Left ventricle myocardium inferior (tissue), 1 donor: ENCODE measurements around the gene SMIM44. TPM values are rescaled to one million over a fixed set of nuclear protein-coding genes. Genes with fewer than 3 reads are reported as not detected.

Experiments
- DNase-seq: peaks from one replicate; pipeline ENCODE4 v3.0.0-alpha.2; 2020
- H3K27ac ChIP-seq: fragments of 200-600 bp; replicated peaks from 2 replicates; pipeline ENCODE4 v1.8.0; 2021
- H3K27me3 ChIP-seq: fragments of 200-600 bp; 2 replicates; pipeline ENCODE4 v1.8.0; 2021; ENCODE audit warnings: low read depth
- H3K36me3 ChIP-seq: fragments of 200-600 bp; 2 replicates; pipeline ENCODE4 v1.8.0; 2021
- H3K4me1 ChIP-seq: fragments of 200-600 bp; 2 replicates; pipeline ENCODE4 v1.8.0; 2021
- H3K4me3 ChIP-seq: fragments of 200-600 bp; 2 replicates; pipeline ENCODE4 v1.8.0; 2021; ENCODE audit warnings: mild to moderate bottlenecking, moderate library complexity
- H3K9me3 ChIP-seq: fragments of 200-600 bp; replicated peaks from 2 replicates; pipeline ENCODE4 v1.8.0; 2021
- intact Hi-C: fragments of 100-400 bp; cut with micrococcal nuclease; formaldehyde crosslinking; loops from one replicate; pipeline ENCODE4 v1.11.0; 2022
- total RNA-seq: library from RNA; stranded (reverse); fragmentation: NEBNext Ultra II Directional; extraction: Animal tissue kit (Norgen Biotek cat#: 25700); gene quantifications from one replicate; pipeline ENCODE4 v1.2.1, GENCODE V29; 2021
- TF ChIP-seq, protein P1 (sequence below): fragments of 200-600 bp; IDR thresholded peaks from 2 replicates; pipeline ENCODE4 v1.8.0; 2021; ENCODE audit warnings: antibody characterized with exemption, mild to moderate bottlenecking, borderline replicate concordance
- donor health status: DM: no; HTN: yes; CAD: no; lungs with severe emphysema.

The SMIM44 gene
- total RNA-seq, 1 donor from 2014 or later: not detected

DNA sequence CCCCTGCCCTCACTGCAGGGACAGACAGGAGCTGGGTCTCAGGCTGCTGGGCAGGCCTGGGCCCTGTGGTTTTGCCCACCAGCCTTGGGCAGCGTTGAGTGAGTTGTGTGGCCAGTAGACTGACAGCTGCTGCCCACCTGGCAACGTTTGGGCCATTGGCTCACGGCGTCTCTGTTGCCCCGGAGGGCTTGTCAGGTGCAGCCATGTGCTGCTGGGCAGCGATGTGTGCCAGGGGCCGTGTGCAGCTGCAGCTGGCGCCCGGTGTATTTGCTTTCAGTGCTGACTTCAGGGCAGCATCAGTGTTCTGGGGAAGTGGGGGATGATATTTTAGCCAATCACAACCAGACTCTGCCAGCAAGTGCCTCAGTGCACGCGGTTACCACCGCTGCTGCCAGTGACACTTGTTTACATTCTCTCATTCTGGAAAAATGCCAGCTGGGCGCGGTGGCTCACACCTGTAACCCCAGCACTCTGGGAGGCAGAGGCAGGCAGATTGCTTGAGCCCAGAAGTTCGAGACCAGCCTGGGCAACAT is 33.5 kb upstream of the SMIM44 start:
- intact Hi-C loops: no loop called here
- DNase-seq: no peak
- TF ChIP-seq, protein P1, sequence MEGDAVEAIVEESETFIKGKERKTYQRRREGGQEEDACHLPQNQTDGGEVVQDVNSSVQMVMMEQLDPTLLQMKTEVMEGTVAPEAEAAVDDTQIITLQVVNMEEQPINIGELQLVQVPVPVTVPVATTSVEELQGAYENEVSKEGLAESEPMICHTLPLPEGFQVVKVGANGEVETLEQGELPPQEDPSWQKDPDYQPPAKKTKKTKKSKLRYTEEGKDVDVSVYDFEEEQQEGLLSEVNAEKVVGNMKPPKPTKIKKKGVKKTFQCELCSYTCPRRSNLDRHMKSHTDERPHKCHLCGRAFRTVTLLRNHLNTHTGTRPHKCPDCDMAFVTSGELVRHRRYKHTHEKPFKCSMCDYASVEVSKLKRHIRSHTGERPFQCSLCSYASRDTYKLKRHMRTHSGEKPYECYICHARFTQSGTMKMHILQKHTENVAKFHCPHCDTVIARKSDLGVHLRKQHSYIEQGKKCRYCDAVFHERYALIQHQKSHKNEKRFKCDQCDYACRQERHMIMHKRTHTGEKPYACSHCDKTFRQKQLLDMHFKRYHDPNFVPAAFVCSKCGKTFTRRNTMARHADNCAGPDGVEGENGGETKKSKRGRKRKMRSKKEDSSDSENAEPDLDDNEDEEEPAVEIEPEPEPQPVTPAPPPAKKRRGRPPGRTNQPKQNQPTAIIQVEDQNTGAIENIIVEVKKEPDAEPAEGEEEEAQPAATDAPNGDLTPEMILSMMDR: no peak
- Histone ChIP-seq H3K27me3 (no peaks in the 10 kb centered on the region), H3K9me3 (no peaks in the 10 kb centered on the region), H3K4me1 (peaks cover 57% of the 10 kb centered on the region), H3K36me3 (peaks cover 3% of the 10 kb centered on the region), H3K27ac (no peak overlapping the region), H3K4me3 (no peak overlapping the region)

DNA sequence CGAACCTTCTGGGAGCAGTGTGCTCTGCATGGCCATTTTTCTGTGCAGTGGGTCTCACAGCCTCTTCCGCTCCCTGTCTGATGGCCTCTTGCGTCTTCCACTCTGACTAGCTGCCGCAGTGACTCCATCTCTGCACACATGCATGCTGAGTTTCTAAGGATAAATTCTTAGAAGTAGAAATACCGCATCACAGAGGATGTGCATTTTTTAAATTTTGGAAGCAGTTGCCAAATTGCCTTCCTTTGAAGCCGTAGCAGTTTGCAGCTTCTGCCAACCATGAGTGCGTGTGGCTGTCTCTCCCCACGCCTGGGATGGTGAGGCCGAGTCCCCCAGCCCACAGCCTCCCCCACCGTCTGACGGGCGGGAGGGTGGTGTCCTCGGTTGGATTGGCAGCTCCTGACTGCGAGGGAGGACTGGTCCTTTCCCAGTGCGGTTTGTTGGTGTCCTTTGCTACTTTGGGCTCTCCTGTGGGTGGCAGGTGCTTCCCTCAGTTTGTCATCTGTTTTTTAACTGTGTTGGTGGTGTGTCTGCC is 32.7 kb upstream of the SMIM44 start:
- Histone ChIP-seq H3K4me3 (no peak overlapping the region), H3K9me3 (no peaks in the 10 kb centered on the region), H3K4me1 (peaks cover 65% of the 10 kb centered on the region), H3K27ac (no peak overlapping the region), H3K27me3 (no peaks in the 10 kb centered on the region), H3K36me3 (peaks cover 6% of the 10 kb centered on the region)
- DNase-seq: no peak
- TF ChIP-seq, protein P1: no peak
- intact Hi-C loops: no loop called here

DNA sequence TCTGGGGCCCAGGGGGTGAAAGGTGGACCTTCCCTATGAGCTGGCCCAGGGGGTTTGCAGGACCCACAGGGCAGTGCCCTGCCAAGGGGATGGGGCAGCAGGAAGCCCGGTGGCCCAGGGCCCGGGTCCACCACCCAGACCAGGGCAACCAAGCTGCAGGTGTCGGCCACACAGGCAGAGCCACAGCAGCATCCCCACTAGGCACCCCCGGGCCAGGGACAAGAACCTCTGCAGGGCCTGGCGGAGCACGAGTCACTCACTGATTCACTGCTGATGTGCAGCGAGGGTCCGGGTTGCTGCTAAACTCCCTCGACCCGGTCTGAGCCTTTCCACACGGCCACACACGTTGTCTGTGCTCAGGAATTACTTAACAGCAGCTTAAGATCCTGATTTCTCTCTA is 31.7 kb upstream of the SMIM44 start:
- Histone ChIP-seq H3K27ac (no peak overlapping the region), H3K9me3 (no peaks in the 10 kb centered on the region), H3K27me3 (no peaks in the 10 kb centered on the region), H3K4me3 (no peak overlapping the region), H3K36me3 (peaks cover 14% of the 10 kb centered on the region), H3K4me1 (peaks cover 63% of the 10 kb centered on the region)
- intact Hi-C loops: no loop called here
- TF ChIP-seq, protein P1: no peak
- DNase-seq: no peak

DNA sequence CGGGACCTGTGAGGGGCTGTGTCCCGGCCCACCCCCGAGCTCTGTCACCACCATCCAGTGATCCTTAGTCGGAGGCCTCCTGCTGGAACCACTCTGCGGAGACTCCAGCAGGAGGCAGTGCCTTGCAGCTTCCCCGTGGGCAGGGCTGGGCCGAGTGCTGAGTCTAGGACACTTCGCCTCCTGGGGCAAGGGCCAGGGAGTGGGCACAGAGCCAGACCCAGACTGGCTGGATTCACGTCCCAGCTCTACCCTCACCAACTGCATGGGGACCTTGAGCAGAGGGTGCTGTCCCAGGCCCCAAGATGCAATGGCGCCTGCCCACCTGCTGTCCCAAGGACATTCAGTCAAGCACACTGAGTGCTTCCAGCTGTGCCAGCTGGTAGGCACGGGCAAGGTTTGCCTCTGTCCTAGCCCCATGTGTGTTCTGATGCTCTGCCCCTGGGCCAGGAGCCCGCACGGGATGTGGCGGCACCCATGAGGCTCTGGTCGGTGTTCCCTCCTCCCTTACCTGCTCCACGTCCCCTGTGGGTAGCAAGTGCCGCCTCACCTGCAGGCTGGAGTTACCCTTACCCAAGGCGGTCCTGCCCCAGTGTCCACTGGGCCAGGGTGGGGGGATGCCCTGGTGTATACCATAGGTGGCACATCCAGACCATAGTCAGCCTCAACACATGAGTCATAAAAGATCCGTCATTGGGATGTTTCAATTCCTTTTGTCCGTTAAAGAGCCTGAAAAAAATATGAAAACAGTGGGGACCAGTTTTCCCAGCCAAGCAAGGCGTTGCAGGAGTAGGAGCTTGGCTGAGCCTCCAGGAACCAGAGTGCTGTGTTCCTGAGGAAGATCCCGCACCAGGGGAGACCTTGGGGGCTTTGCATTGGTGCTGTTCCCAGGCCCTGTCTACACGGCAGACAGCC is 30.2 kb upstream of the SMIM44 start:
- intact Hi-C loops: no loop called here
- no peaks in the 10 kb centered on the region for H3K9me3 ChIP-seq
- H3K27me3 ChIP-seq: no peaks in the 10 kb centered on the region
- DNase-seq: no peak
- H3K4me3 ChIP-seq: no peak overlapping the region
- H3K36me3 ChIP-seq: peaks cover 14% of the 10 kb centered on the region
- H3K4me1 ChIP-seq: peaks cover 69% of the 10 kb centered on the region
- H3K27ac ChIP-seq: no peak overlapping the region
- TF ChIP-seq, protein P1: no peak

DNA sequence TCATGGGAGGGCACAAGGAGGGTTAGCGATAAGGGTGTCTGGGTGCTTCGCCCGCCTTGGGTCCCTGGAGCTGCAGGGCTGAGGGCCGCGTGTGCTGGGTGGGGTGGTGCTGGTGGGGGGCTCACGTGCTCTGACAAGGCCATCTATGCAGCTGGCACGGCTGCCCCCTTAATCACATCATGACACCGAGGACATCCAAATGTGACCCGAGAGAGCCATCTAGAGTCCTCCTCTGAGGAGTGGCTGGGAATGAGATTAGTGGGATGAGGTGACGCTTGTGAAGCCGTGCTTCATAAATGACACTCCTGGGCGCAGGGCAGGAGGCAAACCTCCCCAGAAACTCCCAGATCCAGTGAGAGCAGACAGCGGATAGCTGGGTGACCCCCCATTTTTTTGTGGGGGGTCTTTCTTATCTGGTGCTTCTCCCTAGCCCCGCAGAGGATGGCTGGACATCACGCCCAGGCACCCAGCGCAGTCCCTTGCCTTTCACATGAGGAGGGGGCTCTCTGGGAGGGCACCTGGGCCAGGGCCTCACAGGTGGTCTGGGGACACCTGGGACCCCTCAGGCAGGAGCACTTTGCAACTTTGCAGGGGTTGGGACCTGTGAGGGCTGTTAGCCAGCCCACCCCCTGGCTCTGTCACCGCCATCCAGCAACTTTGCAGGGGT is 29.5 kb upstream of the SMIM44 start:
- no peak for DNase-seq
- intact Hi-C loops: no loop called here
- H3K9me3 ChIP-seq: no peaks in the 10 kb centered on the region
- no peak overlapping the region for H3K27ac ChIP-seq
- peaks cover 70% of the 10 kb centered on the region for H3K4me1 ChIP-seq
- H3K4me3 ChIP-seq: no peak overlapping the region
- H3K36me3 ChIP-seq: peaks cover 14% of the 10 kb centered on the region
- TF ChIP-seq, protein P1: no peak
- no peaks in the 10 kb centered on the region for H3K27me3 ChIP-seq
